ENCODE measurements around the gene RIMOC1.

DNA sequence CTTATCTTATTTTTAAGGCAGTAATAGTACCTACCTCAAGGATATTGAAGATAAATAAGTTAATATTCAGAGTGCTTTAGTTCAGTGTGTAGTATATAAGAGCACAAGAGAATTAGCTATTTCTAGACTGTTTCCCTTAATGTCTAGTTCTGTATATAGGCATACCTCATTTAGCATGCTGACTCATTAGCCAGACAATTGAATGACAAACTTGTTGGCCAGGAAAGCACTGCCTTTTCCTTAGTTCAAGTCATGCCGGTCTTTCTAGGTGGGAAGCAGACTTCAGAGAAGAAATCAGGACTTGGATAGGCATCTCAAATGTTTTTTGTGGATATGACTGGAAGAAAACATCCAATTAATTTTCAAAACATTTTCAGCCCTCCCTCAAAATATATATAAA lies 17.7 kb downstream of the RIMOC1 start:
- TF ChIP-seq, protein P1, sequence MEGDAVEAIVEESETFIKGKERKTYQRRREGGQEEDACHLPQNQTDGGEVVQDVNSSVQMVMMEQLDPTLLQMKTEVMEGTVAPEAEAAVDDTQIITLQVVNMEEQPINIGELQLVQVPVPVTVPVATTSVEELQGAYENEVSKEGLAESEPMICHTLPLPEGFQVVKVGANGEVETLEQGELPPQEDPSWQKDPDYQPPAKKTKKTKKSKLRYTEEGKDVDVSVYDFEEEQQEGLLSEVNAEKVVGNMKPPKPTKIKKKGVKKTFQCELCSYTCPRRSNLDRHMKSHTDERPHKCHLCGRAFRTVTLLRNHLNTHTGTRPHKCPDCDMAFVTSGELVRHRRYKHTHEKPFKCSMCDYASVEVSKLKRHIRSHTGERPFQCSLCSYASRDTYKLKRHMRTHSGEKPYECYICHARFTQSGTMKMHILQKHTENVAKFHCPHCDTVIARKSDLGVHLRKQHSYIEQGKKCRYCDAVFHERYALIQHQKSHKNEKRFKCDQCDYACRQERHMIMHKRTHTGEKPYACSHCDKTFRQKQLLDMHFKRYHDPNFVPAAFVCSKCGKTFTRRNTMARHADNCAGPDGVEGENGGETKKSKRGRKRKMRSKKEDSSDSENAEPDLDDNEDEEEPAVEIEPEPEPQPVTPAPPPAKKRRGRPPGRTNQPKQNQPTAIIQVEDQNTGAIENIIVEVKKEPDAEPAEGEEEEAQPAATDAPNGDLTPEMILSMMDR (IDR thresholded peaks at IDR 0.05; ENCODE audit: low read length), result no peak
- no peak for TF ChIP-seq EZH2 (IDR thresholded peaks at IDR 0.05; ENCODE audit: borderline replicate concordance, low read length)

Measured in OCI-LY1 (cell line).